BJ (cell line): ENCODE data around the gene SLC19A2. TPM values are rescaled to one million over a fixed set of nuclear protein-coding genes. Genes with fewer than 3 reads are reported as not detected.

ENCODE experiments used
- CTCF ChIA-PET: fragments of 350-600 bp; formaldehyde crosslinking; extraction: SDS; loops from one replicate; lab custom pipeline; 2021; ENCODE audit warnings: antibody characterized with exemption, inconsistent platforms; lab: Yijun Ruan, JAX
- POLR2A ChIA-PET: fragments of 300-600 bp; sonication (Branson Sonifier 250); formaldehyde crosslinking; extraction: SDS; loops from one replicate; lab custom pipeline; 2021; ENCODE audit warnings: antibody characterized with exemption; lab: Charles Lee
- DNase-seq: peaks from one replicate; pipeline ENCODE4 v3.0.0-alpha.2; 2011; ENCODE audit warnings: low read depth
- H3K27me3 ChIP-seq: 2 replicates; pipeline ENCODE4 v1.6.0; 2011; ENCODE audit warnings: low read length; ENCODE audit not compliant: control insufficient read depth, insufficient read depth
- H3K36me3 ChIP-seq: 2 replicates; pipeline ENCODE4 v1.5.1; 2011; ENCODE audit warnings: low read length; ENCODE audit not compliant: control insufficient read depth, insufficient read depth
- H3K4me3 ChIP-seq: 2 replicates; pipeline ENCODE4 v1.5.1; 2011; ENCODE audit warnings: low read depth, mild to moderate bottlenecking, control low read depth, low read length
- CTCF ChIP-seq: IDR thresholded peaks from 2 replicates; pipeline ENCODE4 v1.5.1; 2011; ENCODE audit warnings: low read depth, mild to moderate bottlenecking, control low read depth, inconsistent platforms, low read length, moderate library complexity; ENCODE audit not compliant: insufficient read depth
- polyA plus RNA-seq: library from polyadenylated mRNA; depleted of rRNA; stranded (reverse); fragments of >200 nt; gene quantifications from 2 replicates; pipeline ENCODE4 v1.2.3, GENCODE V29; 2011

The SLC19A2 gene
- polyA plus RNA-seq, 1 experiment, result 3.3 TPM

GRCh38 chr1:169515641-169516040, 29.9 kb upstream of the SLC19A2 start:
- H3K4me3 ChIP-seq, result no peak overlapping the region
- H3K27me3 ChIP-seq, result no peaks in the 10 kb centered on the region
- DNase-seq, result no peak
- TF ChIP-seq CTCF, result no peak
- CTCF ChIA-PET, result interaction anchor here (1.2 kb wide), 1 partner anchor 19 kb away, joined by 3 read pairs; no protein-coding TSS in a partner anchor
- POLR2A ChIA-PET, result no interaction called here
- H3K36me3 ChIP-seq, result no peaks in the 10 kb centered on the region

GRCh38 chr1:169514566-169515270, 29.0 kb upstream of the SLC19A2 start:
- no peak for DNase-seq
- TF ChIP-seq CTCF, result no peak
- H3K27me3 ChIP-seq, result no peaks in the 10 kb centered on the region
- H3K36me3 ChIP-seq, result no peaks in the 10 kb centered on the region
- no peak overlapping the region for H3K4me3 ChIP-seq
- CTCF ChIA-PET, result interaction anchor here (1.2 kb wide), 1 partner anchor 20 kb away, joined by 3 read pairs; no protein-coding TSS in a partner anchor
- POLR2A ChIA-PET, result no interaction called here

GRCh38 chr1:169513208-169513607, 27.5 kb upstream of the SLC19A2 start:
- CTCF ChIA-PET, result no interaction called here
- DNase-seq, result no peak
- POLR2A ChIA-PET, result no interaction called here

GRCh38 chr1:169511316-169512005, 25.7 kb upstream of the SLC19A2 start:
- no peak for TF ChIP-seq CTCF
- Histone ChIP-seq H3K27me3 (no peaks in the 10 kb centered on the region), H3K36me3 (no peaks in the 10 kb centered on the region), H3K4me3 (no peak overlapping the region)
- peak; percentile 55 for DNase-seq
- CTCF ChIA-PET, result interaction anchor here (1.2 kb wide), 1 partner anchor 26 kb away, joined by 4 read pairs; the partner anchor contains the start of gene SLC19A2
- POLR2A ChIA-PET, result interaction anchor here (0.6 kb wide), 1 partner anchor 121 kb away, joined by 3 read pairs; no protein-coding TSS in a partner anchor

More at GRCh38 chr1:169513208-169513607, 27.5 kb upstream of the SLC19A2 start:
- Histone ChIP-seq H3K27me3 (no peaks in the 10 kb centered on the region), H3K36me3 (no peaks in the 10 kb centered on the region), H3K4me3 (no peak overlapping the region)
- no peak for TF ChIP-seq CTCF

GRCh38 chr1:169510060-169510459, 24.3 kb upstream of the SLC19A2 start:
- Histone ChIP-seq H3K4me3 (no peak overlapping the region), H3K36me3 (no peaks in the 10 kb centered on the region), H3K27me3 (no peaks in the 10 kb centered on the region)
- DNase-seq, result no peak
- no peak for TF ChIP-seq CTCF
- CTCF ChIA-PET, result no interaction called here
- POLR2A ChIA-PET, result no interaction called here
